ENCODE data around the gene TMC4. TPM values are rescaled to one million over a fixed set of nuclear protein-coding genes. Genes with fewer than 3 reads are reported as not detected.

The TMC4 gene
- polyA plus RNA-seq, 1 donor (not counting 4 experiments of a cell fraction or from before 2014, with no cell fraction given), result 1.5 TPM

DNA sequence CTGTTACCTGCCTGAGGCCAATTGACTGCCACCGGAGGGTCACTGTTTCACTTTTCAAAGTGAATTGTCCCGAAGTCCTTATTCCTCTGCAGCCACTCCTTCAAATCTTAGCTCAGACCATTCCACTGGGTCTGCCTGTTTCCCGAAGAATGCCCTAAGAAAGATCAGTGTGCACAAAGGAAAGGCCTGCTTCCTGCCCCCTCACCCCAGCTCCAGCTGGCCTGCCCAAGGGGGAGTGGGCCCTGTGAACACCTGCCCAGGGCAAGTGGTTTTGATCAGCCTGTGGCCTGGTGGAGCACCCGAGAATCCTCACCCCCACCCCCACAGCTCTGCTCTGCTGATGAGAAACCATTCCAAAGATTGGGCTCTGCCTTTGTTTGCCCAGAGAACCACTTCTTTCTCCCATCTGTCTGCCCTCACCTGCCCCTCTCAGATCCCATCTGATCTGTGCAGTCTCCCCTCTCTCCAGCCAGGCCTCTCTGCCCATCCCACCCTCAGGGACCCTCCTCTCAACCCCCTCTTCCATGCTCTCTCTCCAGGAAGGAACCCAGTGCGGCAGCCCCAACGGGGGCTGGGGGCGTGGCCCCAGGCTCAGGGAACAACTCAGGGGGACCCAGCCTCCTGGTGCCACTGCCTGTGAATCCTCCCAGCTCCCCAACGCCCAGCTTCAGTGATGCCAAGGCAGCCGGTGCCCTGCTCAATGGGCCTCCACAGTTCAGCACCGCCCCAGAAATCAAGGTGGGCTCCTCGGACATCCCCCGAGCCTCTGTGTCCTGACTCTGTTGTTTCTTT, 23.7 kb downstream of the TMC4 start:
- no peak for FAIRE-seq
- Histone ChIP-seq H3K27me3 (ENCODE audit: control insufficient read depth, extremely low read depth, insufficient read depth, low read length) (no peaks in the 10 kb centered on the region), H3K79me2 (ENCODE audit: control insufficient read depth, insufficient read depth, low read length) (no peaks in the 10 kb centered on the region), H3K4me3 (ENCODE audit: control insufficient read depth in 2 of 3, extremely low read depth in 1 of 3, insufficient read depth in 2 of 3, low read depth in 1 of 3, low read length in 3 of 3) (no peak overlapping the region), H3K9ac (ENCODE audit: control insufficient read depth, extremely low read depth, insufficient read depth, low read length) (no peak overlapping the region), H3K4me2 (ENCODE audit: control insufficient read depth, extremely low read depth, insufficient read depth, low read depth, low read length) (no peak overlapping the region), H3K9me3 (ENCODE audit: control insufficient read depth, low read depth, low read length) (no peaks in the 10 kb centered on the region), H4K20me1 (ENCODE audit: control insufficient read depth, extremely low read depth, insufficient read depth, low read length) (peaks cover 4% of the 10 kb centered on the region), H3K36me3 (ENCODE audit: control insufficient read depth in 2 of 2, extremely low read depth in 1 of 2, insufficient read depth in 2 of 2, low read length in 2 of 2) (peaks cover 50 to 63% of the 10 kb centered on the region in 2 experiments), H3K9me1 (ENCODE audit: control insufficient read depth, extremely low read depth, insufficient read depth, low read length) (no peaks in the 10 kb centered on the region), H3K4me1 (ENCODE audit: control insufficient read depth, extremely low read depth, insufficient read depth, low read length) (no peaks in the 10 kb centered on the region), H3K27ac (ENCODE audit: control insufficient read depth, insufficient read depth, low read length) (no peak overlapping the region), H2AFZ (ENCODE audit: control insufficient read depth, low read length) (no peak overlapping the region)
- dilution Hi-C loops (cut with MboI; ENCODE audit: extremely low pct_ligation_motif_present, low sequenced_read_pairs), result no loop called here
- DNase-seq (ENCODE audit: low read depth, low spot score), result no peak
- TF ChIP-seq, protein P1, sequence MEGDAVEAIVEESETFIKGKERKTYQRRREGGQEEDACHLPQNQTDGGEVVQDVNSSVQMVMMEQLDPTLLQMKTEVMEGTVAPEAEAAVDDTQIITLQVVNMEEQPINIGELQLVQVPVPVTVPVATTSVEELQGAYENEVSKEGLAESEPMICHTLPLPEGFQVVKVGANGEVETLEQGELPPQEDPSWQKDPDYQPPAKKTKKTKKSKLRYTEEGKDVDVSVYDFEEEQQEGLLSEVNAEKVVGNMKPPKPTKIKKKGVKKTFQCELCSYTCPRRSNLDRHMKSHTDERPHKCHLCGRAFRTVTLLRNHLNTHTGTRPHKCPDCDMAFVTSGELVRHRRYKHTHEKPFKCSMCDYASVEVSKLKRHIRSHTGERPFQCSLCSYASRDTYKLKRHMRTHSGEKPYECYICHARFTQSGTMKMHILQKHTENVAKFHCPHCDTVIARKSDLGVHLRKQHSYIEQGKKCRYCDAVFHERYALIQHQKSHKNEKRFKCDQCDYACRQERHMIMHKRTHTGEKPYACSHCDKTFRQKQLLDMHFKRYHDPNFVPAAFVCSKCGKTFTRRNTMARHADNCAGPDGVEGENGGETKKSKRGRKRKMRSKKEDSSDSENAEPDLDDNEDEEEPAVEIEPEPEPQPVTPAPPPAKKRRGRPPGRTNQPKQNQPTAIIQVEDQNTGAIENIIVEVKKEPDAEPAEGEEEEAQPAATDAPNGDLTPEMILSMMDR (optimal IDR thresholded peaks at IDR 0.05 in 1 of 3, IDR thresholded peaks at IDR 0.05 in 1 of 3, conservative IDR thresholded peaks at IDR 0.05 in 1 of 3; ENCODE audit: extremely low read depth in 1 of 3, insufficient read depth in 2 of 3, low read length in 3 of 3), result no peak

DNA sequence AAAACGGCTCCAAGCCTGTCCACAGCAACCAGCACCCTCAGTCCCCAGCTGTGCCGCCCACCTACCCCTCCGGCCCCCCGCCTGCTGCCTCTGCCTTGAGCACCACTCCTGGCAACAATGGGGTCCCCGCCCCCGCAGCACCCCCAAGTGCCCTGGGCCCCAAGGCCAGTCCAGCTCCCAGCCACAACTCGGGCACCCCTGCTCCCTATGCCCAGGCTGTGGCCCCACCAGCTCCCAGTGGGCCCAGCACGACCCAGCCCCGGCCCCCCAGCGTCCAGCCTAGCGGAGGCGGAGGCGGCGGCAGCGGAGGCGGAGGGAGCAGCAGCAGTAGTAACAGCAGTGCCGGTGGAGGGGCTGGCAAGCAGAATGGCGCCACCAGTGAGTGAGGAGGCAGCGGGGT, 24.8 kb downstream of the TMC4 start:
- no peak overlapping the region for H3K4me2 ChIP-seq (ENCODE audit: control insufficient read depth, extremely low read depth, insufficient read depth, low read depth, low read length)
- H3K36me3 ChIP-seq (ENCODE audit: control insufficient read depth in 2 of 2, extremely low read depth in 1 of 2, insufficient read depth in 2 of 2, low read length in 2 of 2), result peaks cover 50 to 65% of the 10 kb centered on the region in 2 experiments
- peaks cover 4% of the 10 kb centered on the region for H4K20me1 ChIP-seq (ENCODE audit: control insufficient read depth, extremely low read depth, insufficient read depth, low read length)
- H3K9me1 ChIP-seq (ENCODE audit: control insufficient read depth, extremely low read depth, insufficient read depth, low read length), result no peaks in the 10 kb centered on the region
- H3K9ac ChIP-seq (ENCODE audit: control insufficient read depth, extremely low read depth, insufficient read depth, low read length), result no peak overlapping the region
- no peak overlapping the region for H3K4me3 ChIP-seq (ENCODE audit: control insufficient read depth in 2 of 3, extremely low read depth in 1 of 3, insufficient read depth in 2 of 3, low read depth in 1 of 3, low read length in 3 of 3)
- TF ChIP-seq, protein P1 (optimal IDR thresholded peaks at IDR 0.05 in 1 of 3, IDR thresholded peaks at IDR 0.05 in 1 of 3, conservative IDR thresholded peaks at IDR 0.05 in 1 of 3; ENCODE audit: extremely low read depth in 1 of 3, insufficient read depth in 2 of 3, low read length in 3 of 3), result no peak
- no peak for TF ChIP-seq EZH2 (IDR thresholded peaks at IDR 0.05; ENCODE audit: low read length)
- no peaks in the 10 kb centered on the region for H3K4me1 ChIP-seq (ENCODE audit: control insufficient read depth, extremely low read depth, insufficient read depth, low read length)
- no peak for DNase-seq (ENCODE audit: low read depth, low spot score)
- dilution Hi-C loops (cut with MboI; ENCODE audit: extremely low pct_ligation_motif_present, low sequenced_read_pairs), result no loop called here
- H3K27ac ChIP-seq (ENCODE audit: control insufficient read depth, insufficient read depth, low read length), result no peak overlapping the region
- no peaks in the 10 kb centered on the region for H3K9me3 ChIP-seq (ENCODE audit: control insufficient read depth, low read depth, low read length)
- no peak for FAIRE-seq
- H2AFZ ChIP-seq (ENCODE audit: control insufficient read depth, low read length), result no peak overlapping the region
- no peaks in the 10 kb centered on the region for H3K79me2 ChIP-seq (ENCODE audit: control insufficient read depth, insufficient read depth, low read length)
- H3K27me3 ChIP-seq (ENCODE audit: control insufficient read depth, extremely low read depth, insufficient read depth, low read length), result no peaks in the 10 kb centered on the region
